ENCODE data around the gene POLRMT. TPM values are rescaled to one million over a fixed set of nuclear protein-coding genes. Genes with fewer than 3 reads are reported as not detected.

Gene POLRMT
- total RNA-seq, 6 experiments from 2014 or later = 29.9 to 44.2 (median 34.7) TPM

DNA sequence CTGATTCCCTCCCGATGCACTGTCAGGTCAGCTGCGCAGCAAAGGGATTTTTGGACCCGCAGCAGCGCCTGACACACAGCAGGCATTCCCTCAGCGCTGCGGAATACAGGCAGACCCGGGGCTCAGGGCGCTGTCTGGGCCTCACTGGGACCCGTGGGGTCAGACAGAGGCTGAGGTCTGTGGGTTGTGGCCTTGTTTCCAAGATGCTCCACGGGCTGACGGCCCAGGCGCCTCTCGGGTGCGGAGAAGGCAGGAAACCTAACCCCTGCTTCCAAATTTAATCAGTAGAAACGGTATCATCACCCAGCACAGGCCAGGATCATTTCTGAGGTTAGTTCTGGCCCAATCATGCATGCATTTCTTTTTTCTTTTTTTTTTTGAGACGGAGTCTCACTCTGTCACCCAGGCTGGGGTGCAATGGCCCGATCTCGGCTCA lies 30.4 kb upstream of the POLRMT start:
- Mint-ChIP-seq H3K4me3 (peak overlapping the region; percentile 88), H3K36me3 (ENCODE audit: low read depth) (no peaks in the 10 kb centered on the region), H3K4me1 (ENCODE audit: low read depth) (peaks cover 32% of the 10 kb centered on the region), H3K27me3 (ENCODE audit: insufficient read depth) (peaks cover 3% of the 10 kb centered on the region), H3K9me3 (no peaks in the 10 kb centered on the region), H3K27ac (peak overlapping the region; percentile 82)
- TF ChIP-seq, protein P1, sequence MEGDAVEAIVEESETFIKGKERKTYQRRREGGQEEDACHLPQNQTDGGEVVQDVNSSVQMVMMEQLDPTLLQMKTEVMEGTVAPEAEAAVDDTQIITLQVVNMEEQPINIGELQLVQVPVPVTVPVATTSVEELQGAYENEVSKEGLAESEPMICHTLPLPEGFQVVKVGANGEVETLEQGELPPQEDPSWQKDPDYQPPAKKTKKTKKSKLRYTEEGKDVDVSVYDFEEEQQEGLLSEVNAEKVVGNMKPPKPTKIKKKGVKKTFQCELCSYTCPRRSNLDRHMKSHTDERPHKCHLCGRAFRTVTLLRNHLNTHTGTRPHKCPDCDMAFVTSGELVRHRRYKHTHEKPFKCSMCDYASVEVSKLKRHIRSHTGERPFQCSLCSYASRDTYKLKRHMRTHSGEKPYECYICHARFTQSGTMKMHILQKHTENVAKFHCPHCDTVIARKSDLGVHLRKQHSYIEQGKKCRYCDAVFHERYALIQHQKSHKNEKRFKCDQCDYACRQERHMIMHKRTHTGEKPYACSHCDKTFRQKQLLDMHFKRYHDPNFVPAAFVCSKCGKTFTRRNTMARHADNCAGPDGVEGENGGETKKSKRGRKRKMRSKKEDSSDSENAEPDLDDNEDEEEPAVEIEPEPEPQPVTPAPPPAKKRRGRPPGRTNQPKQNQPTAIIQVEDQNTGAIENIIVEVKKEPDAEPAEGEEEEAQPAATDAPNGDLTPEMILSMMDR (IDR thresholded peaks at IDR 0.05) = 0 out of 2 replicates have a peak, but pooled peaks have one; percentile 7
- no peak for DNase-seq

DNA sequence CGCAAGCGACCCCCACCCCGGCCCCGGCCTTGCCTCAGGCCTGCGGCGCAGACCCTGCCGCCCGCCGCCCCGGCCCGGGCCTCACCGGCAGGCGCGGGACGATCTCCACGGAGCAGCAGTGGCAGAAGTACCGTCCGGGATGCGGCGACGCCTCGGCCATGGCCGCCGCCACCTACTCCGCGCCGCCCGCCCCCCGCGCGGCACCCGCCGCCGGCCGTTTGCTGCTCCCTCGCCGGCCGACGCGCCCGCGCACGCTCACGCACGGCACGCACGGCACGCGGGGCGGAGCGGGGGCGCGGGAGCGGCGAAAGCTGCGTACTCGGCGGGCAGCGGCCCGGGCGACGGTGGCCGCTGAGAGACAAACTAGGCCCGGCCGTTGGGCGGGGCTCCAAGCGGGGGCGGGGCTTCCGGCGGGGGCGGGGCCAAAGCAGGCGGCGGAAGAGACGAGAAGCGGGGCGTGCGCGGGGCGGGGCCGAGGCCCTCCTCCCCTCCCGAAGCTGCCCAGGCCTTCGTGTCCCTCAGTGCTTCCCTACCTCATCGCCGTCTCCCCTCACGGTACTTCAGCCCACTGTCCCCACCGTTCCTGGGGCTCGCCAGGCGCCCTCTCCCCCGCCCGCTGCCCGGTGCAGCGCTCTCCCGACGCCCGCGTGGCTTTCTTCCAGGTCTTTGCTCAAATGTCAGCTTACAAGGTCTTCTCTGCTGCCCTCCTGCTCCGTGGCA lies 29.8 kb upstream of the POLRMT start, which contains the start of gene RNF126:
TSS of gene RNF126 (minus strand) at position 253 of the 720 bp plus-strand sequence. CDS start at position 160, 93 bp downstream.
- Mint-ChIP-seq H3K9me3 (no peaks in the 10 kb centered on the region), H3K27ac (peak within 1 kb of the TSS; percentile 82), H3K4me3 (peak within 1 kb of the TSS; percentile 91), H3K27me3 (ENCODE audit: insufficient read depth) (peaks cover 3% of the 10 kb centered on the region), H3K36me3 (ENCODE audit: low read depth) (no peaks in the 10 kb centered on the region), H3K4me1 (ENCODE audit: low read depth) (peaks cover 32% of the 10 kb centered on the region)
- TF ChIP-seq, protein P1 (IDR thresholded peaks at IDR 0.05) = no peak
- peak; percentile 76 for DNase-seq

DNA sequence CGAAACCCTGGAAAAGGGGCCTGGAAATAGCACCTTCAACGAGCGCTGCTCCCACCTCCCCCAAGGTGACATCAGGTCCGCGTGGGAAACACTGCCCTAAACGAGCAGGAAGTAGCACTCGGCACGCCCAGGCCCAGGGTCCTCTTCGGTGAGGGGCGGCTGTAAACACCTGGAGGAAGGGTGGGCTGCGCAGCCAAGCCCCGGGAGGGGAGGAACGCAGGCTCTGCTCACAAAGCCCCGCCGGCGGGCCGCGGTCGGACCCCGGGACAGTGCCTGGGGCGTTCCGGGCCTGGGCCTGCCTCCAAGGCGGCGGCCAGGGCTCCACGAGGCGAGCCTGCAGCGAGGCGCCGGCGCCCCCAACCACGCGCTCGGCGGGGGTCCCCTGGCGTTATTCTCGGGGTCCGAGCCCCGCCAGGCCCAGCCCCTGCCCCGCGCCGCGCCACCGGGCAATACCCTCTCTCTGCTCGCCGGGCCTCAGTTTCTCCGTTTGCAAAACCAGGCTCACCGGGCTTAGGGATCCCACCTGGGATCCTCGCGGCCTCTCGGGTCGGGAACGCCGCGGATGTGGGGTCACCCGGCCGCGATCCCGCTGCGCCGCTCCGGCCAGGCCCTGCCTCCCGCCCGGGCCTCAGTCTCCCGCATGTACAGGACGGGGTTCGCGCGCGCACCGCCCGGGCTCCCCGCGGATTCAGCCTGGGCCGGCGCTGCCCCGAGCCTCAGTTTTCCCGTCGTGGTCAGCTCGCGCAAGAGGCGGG lies 29.0 kb upstream of the POLRMT start:
- DNase-seq = no peak
- TF ChIP-seq, protein P1 (IDR thresholded peaks at IDR 0.05) = no peak
- Mint-ChIP-seq H3K4me1 (ENCODE audit: low read depth) (peaks cover 32% of the 10 kb centered on the region), H3K36me3 (ENCODE audit: low read depth) (no peaks in the 10 kb centered on the region), H3K9me3 (no peaks in the 10 kb centered on the region), H3K27me3 (ENCODE audit: insufficient read depth) (peaks cover 3% of the 10 kb centered on the region), H3K27ac (peak overlapping the region; percentile 78), H3K4me3 (peak overlapping the region; percentile 91)

DNA sequence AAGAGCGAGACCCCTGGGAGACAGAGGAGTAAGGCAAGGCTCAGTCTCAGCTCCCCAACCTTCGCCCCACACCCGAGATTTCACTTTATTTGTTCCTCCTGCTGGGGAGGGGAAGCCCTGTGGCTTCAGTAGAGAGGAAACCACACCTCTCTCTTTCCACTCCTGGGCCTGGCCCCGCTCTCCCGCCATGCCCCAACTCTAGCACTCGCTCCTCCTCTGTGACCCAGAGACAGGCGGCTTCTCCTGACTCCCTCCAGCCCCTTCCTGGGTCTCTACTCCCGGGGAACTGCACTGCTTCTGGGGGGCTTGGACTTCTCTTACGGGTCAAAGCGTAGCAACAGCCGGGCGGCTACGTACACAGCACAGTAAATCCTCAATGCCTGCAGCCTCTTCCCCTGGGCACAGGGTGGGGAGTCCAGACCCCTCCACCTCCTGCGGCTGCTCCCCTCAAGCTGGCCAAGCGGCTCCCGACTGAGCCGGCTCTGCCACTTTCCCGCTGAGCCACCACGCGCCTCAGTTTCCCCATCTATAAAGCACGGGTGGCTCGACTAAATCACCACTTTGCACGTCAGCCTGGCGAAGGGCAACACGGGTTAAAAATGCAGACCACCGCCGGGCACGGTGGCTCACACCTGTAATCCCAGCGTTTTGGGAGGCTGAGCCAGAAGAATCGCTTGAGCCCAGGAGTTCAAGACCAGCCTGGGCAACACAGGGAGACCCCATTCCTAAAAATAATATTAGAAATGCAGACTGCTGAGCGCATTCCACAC lies 28.3 kb upstream of the POLRMT start:
- H3K36me3 Mint-ChIP-seq (ENCODE audit: low read depth) = no peaks in the 10 kb centered on the region
- peaks cover 3% of the 10 kb centered on the region for H3K27me3 Mint-ChIP-seq (ENCODE audit: insufficient read depth)
- peaks cover 32% of the 10 kb centered on the region for H3K4me1 Mint-ChIP-seq (ENCODE audit: low read depth)
- peak overlapping the region; percentile 78 for H3K27ac Mint-ChIP-seq
- no peak for DNase-seq
- no peaks in the 10 kb centered on the region for H3K9me3 Mint-ChIP-seq
- peak overlapping the region; percentile 91 for H3K4me3 Mint-ChIP-seq
- TF ChIP-seq, protein P1 (IDR thresholded peaks at IDR 0.05) = no peak

DNA sequence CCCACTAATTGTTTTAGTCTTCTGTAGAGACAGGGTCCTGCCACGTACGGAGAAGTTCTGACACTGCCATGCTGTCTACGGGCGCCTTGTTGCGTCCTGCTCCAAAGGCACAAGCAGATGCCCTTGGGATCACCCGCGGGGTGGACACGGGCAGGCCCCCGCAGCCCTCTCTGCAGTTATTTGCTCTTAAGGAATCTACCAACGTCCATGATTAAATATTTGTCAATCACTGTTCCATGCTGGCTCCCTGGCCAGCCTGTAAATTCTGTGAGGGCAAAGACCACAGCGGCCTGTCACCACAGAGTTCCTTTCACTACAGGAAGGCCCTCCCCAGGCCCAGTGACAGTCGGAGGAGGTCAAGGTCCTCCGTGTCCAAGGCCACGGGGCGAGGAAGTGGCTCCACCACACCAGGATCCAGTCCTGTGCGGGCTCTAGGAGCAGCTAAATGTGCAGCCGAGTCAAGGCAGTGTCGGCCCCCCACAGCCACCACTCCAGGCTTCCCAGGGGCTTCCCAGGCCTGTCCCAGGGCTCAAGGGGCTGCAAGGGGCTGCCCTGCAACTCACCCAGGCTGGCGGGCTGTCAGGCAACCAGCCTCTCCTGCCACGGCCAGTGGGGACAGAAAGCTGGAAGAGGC lies 27.6 kb upstream of the POLRMT start:
- TF ChIP-seq, protein P1 (IDR thresholded peaks at IDR 0.05) = no peak
- H3K4me3 Mint-ChIP-seq = peak overlapping the region; percentile 91
- peaks cover 32% of the 10 kb centered on the region for H3K4me1 Mint-ChIP-seq (ENCODE audit: low read depth)
- DNase-seq = no peak
- H3K27me3 Mint-ChIP-seq (ENCODE audit: insufficient read depth) = peaks cover 3% of the 10 kb centered on the region
- H3K36me3 Mint-ChIP-seq (ENCODE audit: low read depth) = no peaks in the 10 kb centered on the region
- H3K9me3 Mint-ChIP-seq = no peaks in the 10 kb centered on the region
- peak overlapping the region; percentile 78 for H3K27ac Mint-ChIP-seq

Data from HFFc6 (cell line).